ENCODE data around the gene MYL7.

The MYL7 gene

DNA sequence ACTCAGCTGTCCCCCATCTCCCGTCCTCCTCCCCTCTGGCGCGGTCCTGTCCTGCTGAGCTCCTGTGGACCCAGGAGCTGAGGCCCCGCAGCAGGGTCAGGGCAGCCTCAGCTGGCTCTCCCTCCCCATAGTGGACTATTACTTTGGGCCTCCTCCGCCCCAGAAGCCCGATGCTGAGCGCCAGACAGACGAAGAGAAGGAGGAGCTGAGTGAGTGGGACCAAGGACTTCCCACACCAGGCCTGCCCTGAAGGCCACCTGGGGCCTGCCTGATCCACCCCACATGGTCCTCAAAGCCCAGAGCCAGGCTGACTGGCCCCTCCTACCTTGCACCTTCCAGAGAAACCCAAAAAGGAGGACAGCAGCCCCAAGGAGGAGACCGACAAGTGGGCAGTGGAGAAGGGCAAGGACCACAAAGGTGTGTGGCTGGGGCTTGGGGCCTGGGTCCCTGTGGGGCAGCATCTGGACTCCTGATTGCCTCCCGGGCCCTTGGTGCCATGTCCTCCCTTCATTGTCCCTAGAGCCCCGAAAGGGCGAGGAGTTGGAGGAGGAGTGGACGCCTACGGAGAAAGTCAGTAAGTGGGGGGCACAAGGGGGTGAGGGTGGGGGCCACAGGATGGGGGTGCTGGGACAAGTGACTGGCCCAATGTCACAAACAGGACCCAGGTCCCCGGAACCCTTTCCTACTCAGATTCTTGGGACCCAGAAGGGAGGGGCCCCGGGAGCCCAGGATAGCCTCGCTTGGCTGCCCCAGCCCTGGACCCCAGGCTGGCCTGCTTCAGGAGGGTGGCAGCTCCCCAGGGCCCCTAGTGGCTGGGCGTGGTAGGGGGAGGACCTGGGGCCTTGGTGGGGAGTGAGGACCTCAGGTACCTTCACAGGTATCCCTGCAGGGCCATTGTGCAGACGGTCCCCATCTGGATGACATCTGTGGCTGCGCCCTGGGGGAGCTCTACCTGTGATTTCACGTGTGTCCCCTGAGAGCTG, 32.1 kb downstream of the MYL7 start:
- Histone ChIP-seq H3K27ac (ENCODE audit: low read length) (no peak overlapping the region), H3K27me3 (ENCODE audit: control insufficient read depth in 1 of 2, insufficient read depth in 2 of 2, low read length in 2 of 2) (peaks cover 4 to 38% of the 10 kb centered on the region in 2 donors), H3K36me3 (ENCODE audit: control insufficient read depth in 2 of 2, insufficient read depth in 2 of 2, low read length in 2 of 2) (peaks cover 1 to 11% of the 10 kb centered on the region in 2 donors), H3K9me3 (ENCODE audit: control insufficient read depth in 2 of 2, low read length in 2 of 2) (no peaks in the 10 kb centered on the region), H3K4me1 (ENCODE audit: control insufficient read depth, insufficient read depth, low read length) (peaks cover 25% of the 10 kb centered on the region), H3K9ac (ENCODE audit: low read length in 2 of 2) (peak overlapping the region in 1 of 2 donors; percentile 21), H3K4me3 (ENCODE audit: low read length in 2 of 2) (no peak overlapping the region)

DNA sequence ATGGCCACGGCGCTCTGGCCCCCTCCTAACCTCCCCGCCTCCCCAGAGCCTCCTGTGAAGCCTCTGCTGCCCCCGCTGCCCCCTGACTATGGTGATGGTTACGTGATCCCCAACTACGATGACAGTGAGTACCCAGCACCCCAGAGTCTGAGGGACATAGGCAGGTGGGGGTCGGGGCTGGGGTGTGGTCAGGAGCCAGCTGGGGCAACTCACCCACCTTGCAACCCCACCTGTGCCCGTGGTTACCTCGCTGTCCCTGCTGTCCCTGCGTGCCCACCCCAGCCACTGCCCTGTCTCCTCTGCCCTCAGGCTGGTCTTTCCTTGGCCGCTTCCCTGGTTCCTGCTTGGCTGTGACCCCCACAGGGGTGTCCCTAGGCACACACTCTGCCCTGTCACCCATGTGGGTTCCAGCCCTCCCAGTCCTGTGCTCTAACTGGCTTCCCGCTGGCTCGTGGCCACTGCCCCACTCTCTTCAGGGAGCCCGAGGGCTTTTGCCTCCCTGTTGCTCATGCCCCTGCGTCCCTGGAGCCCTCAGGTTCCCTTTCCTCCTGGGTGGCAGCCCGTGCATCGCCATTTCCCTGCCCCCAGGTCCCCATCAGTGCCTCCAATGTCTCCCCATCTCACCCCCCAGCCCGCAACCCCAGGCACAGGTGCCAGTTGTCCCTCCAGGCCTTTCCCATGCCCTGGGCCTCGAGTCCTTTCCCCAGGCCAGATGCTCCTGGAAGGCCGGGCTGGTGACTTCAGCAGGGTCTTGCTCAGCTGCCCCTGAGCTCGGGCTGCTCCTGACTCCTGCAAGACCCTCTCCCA, 33.0 kb downstream of the MYL7 start:
- peaks cover 0 to 7% of the 10 kb centered on the region in 2 donors for H3K36me3 ChIP-seq (ENCODE audit: control insufficient read depth in 2 of 2, insufficient read depth in 2 of 2, low read length in 2 of 2)
- no peak overlapping the region for H3K27ac ChIP-seq (ENCODE audit: low read length)
- peaks cover 30% of the 10 kb centered on the region for H3K4me1 ChIP-seq (ENCODE audit: control insufficient read depth, insufficient read depth, low read length)
- no peaks in the 10 kb centered on the region for H3K9me3 ChIP-seq (ENCODE audit: control insufficient read depth in 2 of 2, low read length in 2 of 2)
- H3K27me3 ChIP-seq (ENCODE audit: control insufficient read depth in 1 of 2, insufficient read depth in 2 of 2, low read length in 2 of 2): peaks cover 4 to 42% of the 10 kb centered on the region in 2 donors
- no peak overlapping the region for H3K4me3 ChIP-seq (ENCODE audit: low read length in 2 of 2)
- H3K9ac ChIP-seq (ENCODE audit: low read length in 2 of 2): no peak overlapping the region

DNA sequence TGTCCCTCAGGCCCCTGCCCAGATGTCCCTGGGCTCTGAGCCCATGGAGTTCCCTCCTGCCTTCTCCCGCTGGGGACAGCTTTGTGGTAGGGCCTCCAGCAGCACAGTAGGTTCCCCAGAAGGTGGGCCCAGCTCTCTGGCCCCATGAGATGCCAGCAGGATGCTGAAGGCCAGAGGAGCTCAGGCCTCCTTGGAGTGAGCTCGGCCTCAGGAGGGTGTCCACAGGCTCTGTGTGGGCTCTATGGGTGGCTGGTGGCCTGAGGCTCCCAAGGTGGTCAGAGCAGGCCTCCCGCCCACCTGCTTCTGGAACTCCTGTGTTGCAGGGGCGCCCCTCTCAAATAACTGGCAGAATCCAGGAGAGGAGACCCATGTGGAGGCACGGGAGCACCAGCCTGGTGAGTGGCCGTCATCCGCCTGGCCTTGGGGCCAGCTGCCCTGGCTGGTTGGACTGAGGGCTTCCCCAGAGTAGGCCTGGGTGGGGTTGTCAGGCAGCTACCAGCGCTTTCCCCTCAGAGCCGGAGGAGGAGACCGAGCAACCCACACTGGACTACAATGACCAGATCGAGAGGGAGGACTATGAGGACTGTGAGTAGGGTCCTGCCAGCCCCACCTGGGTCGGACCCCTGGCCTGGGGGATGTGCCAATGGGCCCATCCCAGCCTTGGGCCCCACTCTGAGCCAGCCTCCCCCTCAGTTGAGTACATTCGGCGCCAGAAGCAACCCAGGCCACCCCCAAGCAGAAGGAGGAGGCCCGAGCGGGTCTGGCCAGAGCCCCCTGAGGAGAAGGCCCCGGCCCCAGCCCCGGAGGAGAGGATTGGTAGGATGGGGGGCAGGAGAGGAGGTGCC, 33.8 kb downstream of the MYL7 start:
- Histone ChIP-seq H3K4me3 (ENCODE audit: low read length in 2 of 2) (no peak overlapping the region), H3K4me1 (ENCODE audit: control insufficient read depth, insufficient read depth, low read length) (peaks cover 37% of the 10 kb centered on the region), H3K27me3 (ENCODE audit: control insufficient read depth in 1 of 2, insufficient read depth in 2 of 2, low read length in 2 of 2) (peaks cover 4 to 42% of the 10 kb centered on the region in 2 donors), H3K27ac (ENCODE audit: low read length) (peak overlapping the region; percentile 11), H3K9me3 (ENCODE audit: control insufficient read depth in 2 of 2, low read length in 2 of 2) (no peaks in the 10 kb centered on the region), H3K9ac (ENCODE audit: low read length in 2 of 2) (no peak overlapping the region), H3K36me3 (ENCODE audit: control insufficient read depth in 2 of 2, insufficient read depth in 2 of 2, low read length in 2 of 2) (peaks cover 0 to 7% of the 10 kb centered on the region in 2 donors)

DNA sequence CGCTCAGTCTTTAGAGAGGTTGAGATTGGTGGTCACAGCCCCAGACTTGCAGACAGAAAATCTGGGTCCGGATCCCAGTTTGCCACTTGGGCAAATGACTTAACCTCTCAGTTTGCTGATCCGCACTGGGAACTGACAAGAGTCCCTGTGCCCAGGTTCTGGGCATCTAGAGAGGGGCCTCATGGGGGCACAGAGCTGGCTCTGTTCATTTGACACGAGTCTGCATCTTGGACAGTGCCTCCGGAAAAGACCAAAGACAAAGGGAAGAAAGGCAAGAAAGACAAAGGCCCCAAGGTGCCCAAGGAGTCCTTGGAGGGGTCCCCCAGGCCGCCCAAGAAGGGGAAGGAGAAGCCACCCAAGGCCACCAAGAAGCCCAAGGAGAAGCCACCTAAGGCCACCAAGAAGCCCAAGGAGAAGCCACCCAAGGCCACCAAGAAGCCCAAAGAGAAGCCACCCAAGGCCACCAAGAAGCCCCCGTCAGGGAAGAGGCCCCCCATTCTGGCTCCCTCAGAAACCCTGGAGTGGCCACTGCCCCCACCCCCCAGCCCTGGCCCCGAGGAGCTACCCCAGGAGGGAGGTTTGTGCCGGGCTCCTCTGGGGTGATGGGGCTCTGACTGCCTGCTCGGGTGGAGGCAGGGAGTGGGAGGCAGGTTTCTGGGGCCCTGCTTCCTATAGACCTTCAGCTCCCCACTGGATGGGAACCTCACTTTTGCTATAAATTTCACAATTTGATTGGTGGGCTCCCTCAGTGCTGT, 34.6 kb downstream of the MYL7 start:
- peak overlapping the region; percentile 11 for H3K27ac ChIP-seq (ENCODE audit: low read length)
- peaks cover 4 to 42% of the 10 kb centered on the region in 2 donors for H3K27me3 ChIP-seq (ENCODE audit: control insufficient read depth in 1 of 2, insufficient read depth in 2 of 2, low read length in 2 of 2)
- no peaks in the 10 kb centered on the region for H3K9me3 ChIP-seq (ENCODE audit: control insufficient read depth in 2 of 2, low read length in 2 of 2)
- no peak overlapping the region for H3K4me3 ChIP-seq (ENCODE audit: low read length in 2 of 2)
- peaks cover 37% of the 10 kb centered on the region for H3K4me1 ChIP-seq (ENCODE audit: control insufficient read depth, insufficient read depth, low read length)
- H3K9ac ChIP-seq (ENCODE audit: low read length in 2 of 2): peak overlapping the region in 1 of 2 donors; percentile 44
- peaks cover 0 to 7% of the 10 kb centered on the region in 2 donors for H3K36me3 ChIP-seq (ENCODE audit: control insufficient read depth in 2 of 2, insufficient read depth in 2 of 2, low read length in 2 of 2)

DNA sequence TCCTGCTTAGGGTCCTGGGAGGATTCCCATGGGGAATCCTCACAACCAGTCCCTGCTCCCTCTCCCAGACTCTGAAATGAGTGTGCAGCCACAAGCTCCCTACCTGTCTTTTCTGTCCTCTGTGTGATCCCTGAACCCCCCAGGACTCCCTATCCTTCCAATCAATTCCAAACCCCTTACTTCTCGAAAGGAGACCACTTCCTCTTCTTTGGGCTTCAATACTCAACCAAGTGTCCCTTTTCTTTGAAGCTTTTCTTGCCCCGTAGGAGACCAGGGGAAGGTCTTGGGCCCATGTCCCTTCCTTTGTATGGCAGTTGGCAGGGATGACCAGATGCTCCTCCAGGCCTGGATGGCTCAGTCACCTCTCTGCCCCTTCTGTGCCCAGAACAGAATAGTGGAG, 35.3 kb downstream of the MYL7 start:
- Histone ChIP-seq H3K4me3 (ENCODE audit: low read length in 2 of 2) (peak overlapping the region in 1 of 2 donors; percentile 72), H3K9ac (ENCODE audit: low read length in 2 of 2) (peak overlapping the region; percentile 44 to 51), H3K27ac (ENCODE audit: low read length) (peak overlapping the region; percentile 60)

DNA sequence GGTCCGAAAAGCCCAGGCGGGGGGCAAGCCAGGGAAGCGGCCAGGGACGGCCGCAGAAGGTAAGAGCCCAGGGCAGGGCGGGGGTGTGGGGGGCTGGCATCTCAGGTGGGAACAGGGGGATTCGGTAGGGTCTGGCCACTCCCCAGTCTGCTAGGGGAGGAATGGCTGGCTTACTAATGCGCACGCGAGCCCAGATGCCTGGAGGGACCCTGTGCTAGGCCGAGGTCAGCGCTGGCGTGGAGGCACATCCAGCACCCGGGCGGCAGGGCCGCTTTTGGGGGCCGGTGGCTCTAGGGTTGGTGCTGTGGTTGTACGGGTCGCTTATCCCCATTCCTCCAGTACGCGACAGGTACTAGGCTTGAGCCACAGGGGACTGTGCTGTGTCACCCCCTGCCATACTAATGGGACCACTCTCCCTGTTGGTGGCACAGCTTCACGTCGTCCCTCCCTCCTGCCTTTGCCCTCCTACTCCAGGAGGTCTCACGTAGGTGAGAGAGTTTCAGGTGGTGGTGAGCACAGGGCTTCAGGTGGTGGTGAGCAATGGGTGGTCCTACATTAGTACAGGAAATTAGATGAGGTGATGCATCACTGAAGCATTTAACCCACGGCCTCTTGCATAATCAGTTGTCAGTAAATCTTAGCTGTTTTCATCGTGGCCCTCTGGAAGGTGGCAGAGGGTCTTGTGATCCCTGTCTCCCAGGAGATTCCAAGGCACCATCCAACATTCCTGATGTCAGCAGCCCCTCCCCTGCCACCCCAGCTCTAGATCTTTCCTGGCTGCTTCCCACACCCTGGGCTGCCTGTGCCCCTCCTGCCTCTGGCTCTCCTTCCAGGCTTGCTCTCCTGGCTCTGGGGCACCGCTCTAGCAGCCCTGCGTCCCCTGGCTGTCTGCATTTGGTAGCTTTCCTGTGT, 36.0 kb downstream of the MYL7 start:
- Histone ChIP-seq H3K4me1 (ENCODE audit: control insufficient read depth, insufficient read depth, low read length) (peaks cover 37% of the 10 kb centered on the region), H3K27me3 (ENCODE audit: control insufficient read depth in 1 of 2, insufficient read depth in 2 of 2, low read length in 2 of 2) (peaks cover 3 to 32% of the 10 kb centered on the region in 2 donors), H3K9me3 (ENCODE audit: control insufficient read depth in 2 of 2, low read length in 2 of 2) (no peaks in the 10 kb centered on the region), H3K27ac (ENCODE audit: low read length) (peak overlapping the region; percentile 60), H3K36me3 (ENCODE audit: control insufficient read depth in 2 of 2, insufficient read depth in 2 of 2, low read length in 2 of 2) (peaks cover 0 to 3% of the 10 kb centered on the region in 2 donors), H3K9ac (ENCODE audit: low read length in 2 of 2) (peak overlapping the region; percentile 51 to 58), H3K4me3 (ENCODE audit: low read length in 2 of 2) (peak overlapping the region; percentile 28 to 72)

More for the DNA sequence above, 35.3 kb downstream of the MYL7 start:
- Histone ChIP-seq H3K4me1 (ENCODE audit: control insufficient read depth, insufficient read depth, low read length) (peaks cover 37% of the 10 kb centered on the region), H3K9me3 (ENCODE audit: control insufficient read depth in 2 of 2, low read length in 2 of 2) (no peaks in the 10 kb centered on the region), H3K36me3 (ENCODE audit: control insufficient read depth in 2 of 2, insufficient read depth in 2 of 2, low read length in 2 of 2) (peaks cover 0 to 5% of the 10 kb centered on the region in 2 donors), H3K27me3 (ENCODE audit: control insufficient read depth in 1 of 2, insufficient read depth in 2 of 2, low read length in 2 of 2) (peaks cover 4 to 37% of the 10 kb centered on the region in 2 donors)

- peaks cover 0 to 3% of the 10 kb centered on the region in 2 donors for H3K36me3 ChIP-seq (ENCODE audit: control insufficient read depth in 2 of 2, insufficient read depth in 2 of 2, low read length in 2 of 2)
- peak within 1 kb of the TSS; percentile 28 to 72 for H3K4me3 ChIP-seq (ENCODE audit: low read length in 2 of 2)
- H3K27me3 ChIP-seq (ENCODE audit: control insufficient read depth in 1 of 2, insufficient read depth in 2 of 2, low read length in 2 of 2): peaks cover 2 to 28% of the 10 kb centered on the region in 2 donors
- H3K9ac ChIP-seq (ENCODE audit: low read length in 2 of 2): peak within 1 kb of the TSS; percentile 51 to 58
- H3K9me3 ChIP-seq (ENCODE audit: control insufficient read depth in 2 of 2, low read length in 2 of 2): no peaks in the 10 kb centered on the region
- H3K4me1 ChIP-seq (ENCODE audit: control insufficient read depth, insufficient read depth, low read length): peaks cover 37% of the 10 kb centered on the region
- H3K27ac ChIP-seq (ENCODE audit: low read length): peak within 1 kb of the TSS; percentile 60
These were observed 36.9 kb downstream of the MYL7 start, which contains the start of gene AEBP1 for GRCh38 chr7:44103923-44104859. Gene AEBP1 (plus strand): TSS chr7:44104345. CDS start chr7:44104666, 321 bp downstream.

GRCh38 chr7:44103566-44103922, 37.6 kb downstream of the MYL7 start:
- no peaks in the 10 kb centered on the region for H3K9me3 ChIP-seq (ENCODE audit: control insufficient read depth in 2 of 2, low read length in 2 of 2)
- H3K36me3 ChIP-seq (ENCODE audit: control insufficient read depth in 2 of 2, insufficient read depth in 2 of 2, low read length in 2 of 2): peaks cover 0 to 3% of the 10 kb centered on the region in 2 donors
- H3K4me3 ChIP-seq (ENCODE audit: low read length in 2 of 2): no peak overlapping the region
- peaks cover 37% of the 10 kb centered on the region for H3K4me1 ChIP-seq (ENCODE audit: control insufficient read depth, insufficient read depth, low read length)
- H3K9ac ChIP-seq (ENCODE audit: low read length in 2 of 2): peak overlapping the region in 1 of 2 donors; percentile 5
- H3K27ac ChIP-seq (ENCODE audit: low read length): peak overlapping the region; percentile 41
- H3K27me3 ChIP-seq (ENCODE audit: control insufficient read depth in 1 of 2, insufficient read depth in 2 of 2, low read length in 2 of 2): peaks cover 2 to 28% of the 10 kb centered on the region in 2 donors
